SK-N-SH (cell line): Measurements from ENCODE around the gene MEIKIN. TPM values are rescaled to one million over a fixed set of nuclear protein-coding genes. Genes with fewer than 3 reads are reported as not detected.

Experiments used
- CTCF ChIA-PET: fragments of 300-600, 350-600 bp; formaldehyde crosslinking; extraction: SDS; loops from one replicate; lab custom pipeline; 2021; lab: Yijun Ruan, JAX
- POLR2A ChIA-PET: fragments of 350-600 bp; sonication (Branson Sonifier 250); formaldehyde crosslinking; extraction: SDS; loops from one replicate; lab custom pipeline; 2020; ENCODE audit warnings: antibody characterized with exemption, inconsistent platforms; lab: Yijun Ruan, JAX
- DNase-seq: peaks from one replicate; pipeline ENCODE4 v3.0.0; 2012
- H2AFZ ChIP-seq: fragments of 200-600 bp; sonication (generic); 2 replicates; pipeline ENCODE4 v1.8.1; 2016; ENCODE audit warnings: antibody characterized with exemption, mild to moderate bottlenecking, low read depth
- H3F3A ChIP-seq: fragments of 200-600 bp; sonication (generic); replicated peaks from 2 replicates; pipeline ENCODE3; 2016; ENCODE audit warnings: antibody characterized with exemption, mild to moderate bottlenecking; ENCODE audit not compliant: insufficient read depth
- H3K27ac ChIP-seq, 2 experiments: fragments of 200-500 bp in 1 of 2; fragments of 200-600 bp in 1 of 2; sonication (Bioruptor generic) in 1 of 2; sonication (generic), shearing (Covaris generic) in 1 of 2; 2 replicates each; pipeline versions ENCODE4 v1.5.1 to v1.6.1; 2014 to 2016; ENCODE audit warnings: low read depth in 2 of 2, inconsistent platforms in 1 of 2, low read length in 1 of 2, mild to moderate bottlenecking in 1 of 2, mixed read lengths in 1 of 2
- H3K27me3 ChIP-seq: fragments of 200-600 bp; sonication (generic), shearing (Covaris generic); 2 replicates; pipeline ENCODE4 v1.6.1; 2016; ENCODE audit warnings: mixed run types; ENCODE audit not compliant: insufficient read depth
- H3K36me3 ChIP-seq, 2 experiments: fragments of 200-500 bp in 1 of 2; fragments of 200-600 bp in 1 of 2; sonication (Bioruptor generic) in 1 of 2; sonication (generic) in 1 of 2; replicated peaks in 1 of 2; 2 replicates each; pipeline versions ENCODE3 to v1.5.1; 2014 to 2016; ENCODE audit warnings: low read length in 1 of 2, mild to moderate bottlenecking in 1 of 2; ENCODE audit not compliant: insufficient read depth in 2 of 2, control insufficient read depth in 1 of 2
- H3K4me1 ChIP-seq, 2 experiments: fragments of 200-500 bp in 1 of 2; fragments of 200-600 bp in 1 of 2; sonication (Bioruptor generic) in 1 of 2; sonication (generic), shearing (Covaris generic) in 1 of 2; 2 replicates each; pipeline versions ENCODE4 v1.5.1 to v1.6.1; 2014 to 2016; ENCODE audit warnings: low read depth in 1 of 2, low read length in 1 of 2, mixed run types in 1 of 2; ENCODE audit not compliant: insufficient read depth in 2 of 2, control insufficient read depth in 1 of 2
- H3K4me2 ChIP-seq: fragments of 200-600 bp; sonication (generic), shearing (Covaris generic); 2 replicates; pipeline ENCODE4 v1.6.1; 2017; ENCODE audit warnings: mixed run types
- H3K4me3 ChIP-seq, 2 experiments: fragments of 200-500 bp in 1 of 2; fragments of 200-600 bp in 1 of 2; sonication (Bioruptor generic) in 1 of 2; sonication (generic), shearing (Covaris generic) in 1 of 2; 2 replicates each; pipeline versions ENCODE4 v1.5.1 to v1.8.1; 2014 to 2016; ENCODE audit warnings: low read depth in 2 of 2, inconsistent platforms in 1 of 2, low read length in 1 of 2, mild to moderate bottlenecking in 1 of 2, mixed read lengths in 1 of 2, moderate library complexity in 1 of 2
- H3K79me2 ChIP-seq: fragments of 200-600 bp; sonication (generic); 2 replicates; pipeline ENCODE4 v1.8.1; 2017; ENCODE audit warnings: mild to moderate bottlenecking; ENCODE audit not compliant: insufficient read depth
- H3K9ac ChIP-seq: fragments of 200-600 bp; sonication (generic); 2 replicates; pipeline ENCODE4 v1.6.1; 2017; ENCODE audit warnings: mixed run types
- H3K9me2 ChIP-seq: fragments of 200-600 bp; sonication (generic); 2 replicates; pipeline ENCODE4 v1.6.1; 2017; ENCODE audit warnings: mixed run types
- H3K9me3 ChIP-seq: fragments of 200-600 bp; sonication (generic); 2 replicates; pipeline ENCODE4 v1.6.1; 2017; ENCODE audit warnings: mixed run types, mild to moderate bottlenecking, moderate library complexity
- H4K20me1 ChIP-seq: fragments of 200-600 bp; sonication (generic); 2 replicates; pipeline ENCODE4 v1.6.1; 2017; ENCODE audit warnings: mild to moderate bottlenecking, mixed run types; ENCODE audit not compliant: insufficient read depth
- CTCF ChIP-seq: fragments of 200-600 bp; sonication (generic); IDR thresholded peaks from 2 replicates; pipeline ENCODE4 v1.6.1; 2017; ENCODE audit warnings: antibody characterized with exemption, mild to moderate bottlenecking, moderate library complexity
- ELF1 ChIP-seq: IDR thresholded peaks from 2 replicates; pipeline ENCODE4 v1.4.0; 2012
- FOXJ3 ChIP-seq: sonication (generic); formaldehyde crosslinking; IDR thresholded peaks from 2 replicates; pipeline ENCODE4 v1.5.1; 2020; ENCODE audit warnings: mild to moderate bottlenecking, missing genetic modification reagents
- FOXM1 ChIP-seq: IDR thresholded peaks from 2 replicates; pipeline ENCODE4 v1.4.0; 2012; ENCODE audit warnings: low read depth, mild to moderate bottlenecking
- GATA2 ChIP-seq: sonication (generic); formaldehyde crosslinking; IDR thresholded peaks from 2 replicates; pipeline ENCODE4 v1.5.0; 2020; ENCODE audit warnings: mild to moderate bottlenecking, missing genetic modification reagents
- IRF3 ChIP-seq: fragments of 150-350 bp; IDR thresholded peaks from 2 replicates; pipeline ENCODE4 v1.6.1; 2016; ENCODE audit warnings: mild to moderate bottlenecking, low read depth, low read length
- MAX ChIP-seq: IDR thresholded peaks from 2 replicates; pipeline ENCODE4 v1.4.0; 2012; ENCODE audit warnings: low read depth
- MEF2A ChIP-seq: IDR thresholded peaks from 2 replicates; pipeline ENCODE4 v1.4.0; 2012; ENCODE audit warnings: low read depth, borderline replicate concordance
- NRF1 ChIP-seq: IDR thresholded peaks from 2 replicates; pipeline ENCODE4 v1.6.1; 2012; ENCODE audit warnings: low read depth, mild to moderate bottlenecking, low read length
- PBX3 ChIP-seq: IDR thresholded peaks from 2 replicates; pipeline ENCODE4; 2012
- POLR2AphosphoS5 ChIP-seq: IDR thresholded peaks from 2 replicates; pipeline ENCODE4 v1.6.1; 2012; ENCODE audit warnings: low read depth, low read length
- RCOR1 ChIP-seq: fragments of 150-350 bp; IDR thresholded peaks from 2 replicates; pipeline ENCODE4 v1.6.1; 2017; ENCODE audit warnings: antibody characterized with exemption, low read length
- REST ChIP-seq: IDR thresholded peaks from 2 replicates; pipeline ENCODE4 v1.6.1; 2012; ENCODE audit warnings: mild to moderate bottlenecking, low read depth, low read length, moderate library complexity
- RXRA ChIP-seq: IDR thresholded peaks from 2 replicates; pipeline ENCODE4 v1.4.0; 2012; ENCODE audit warnings: low read depth, mild to moderate bottlenecking, borderline replicate concordance
- TAF1 ChIP-seq: IDR thresholded peaks from 2 replicates; pipeline ENCODE4 v1.6.1; 2012; ENCODE audit warnings: low read depth, mild to moderate bottlenecking, low read length, moderate library complexity, borderline replicate concordance
- USF1 ChIP-seq: IDR thresholded peaks from 2 replicates; pipeline ENCODE4 v1.4.0; 2012; ENCODE audit warnings: low read depth, borderline replicate concordance
- YY1 ChIP-seq: IDR thresholded peaks from 2 replicates; pipeline ENCODE4 v1.4.0; 2012; ENCODE audit warnings: low read depth, mild to moderate bottlenecking
- WGBS: methylation state at CpG from one replicate; pipeline ENCODE4 v1.1.6; 2017; ENCODE audit warnings: low lambda C conversion rate; 5-methylcytosine and 5-hydroxymethylcytosine counted together
- polyA plus RNA-seq, 3 experiments: library from polyadenylated mRNA; depleted of rRNA; stranded (reverse); fragments of >200 nt; gene quantifications; 2 replicates each; pipeline ENCODE4 v1.2.3, GENCODE V29; 2012

Gene MEIKIN
- polyA plus RNA-seq, 1 of the 3 experiments (the other 2 are of a cell fraction), result not detected

- TF ChIP-seq FOXJ3 (no peak), ELF1 (no peak), TAF1 (no peak), IRF3 (no peak), RXRA (no peak), FOXM1 (no peak), CTCF (no peak), REST (no peak), POLR2AphosphoS5 (no peak), YY1 (no peak), USF1 (no peak), GATA2 (CRISPR knock-in tag) (no peak), RCOR1 (no peak), NRF1 (no peak), MEF2A (no peak), PBX3 (no peak), MAX (no peak)
- Histone ChIP-seq H3K79me2 (no peaks in the 10 kb centered on the region), H3K9me3 (no peaks in the 10 kb centered on the region), H3K4me1 (no peaks in the 10 kb centered on the region), H3K9ac (no peak overlapping the region), H3K4me2 (no peak overlapping the region), H3K27ac (no peak overlapping the region), H3K4me3 (no peak overlapping the region), H3K27me3 (no peaks in the 10 kb centered on the region), H4K20me1 (no peaks in the 10 kb centered on the region), H3F3A (no peaks in the 10 kb centered on the region), H3K36me3 (no peaks in the 10 kb centered on the region), H2AFZ (no peak overlapping the region), H3K9me2 (no peaks in the 10 kb centered on the region)
- 3% methylated on average over 2 of the region's 2 CpGs for WGBS
- no peak for DNase-seq
- POLR2A ChIA-PET, result no interaction called here
- CTCF ChIA-PET, result no interaction called here
Measured at GRCh38 chr5:131916481-131916880, 29.0 kb downstream of the MEIKIN start.
